Vagina (tissue), 2 donors: ENCODE measurements around the gene SRF.

Source experiments
- CTCF ChIP-seq, 3 experiments: fragments of 450-650 bp in 2 of 3; fragments of 200-600 bp in 1 of 3; sonication (generic) in 1 of 3; IDR thresholded peaks; one replicate each; pipeline ENCODE4 v1.5.1; 2017 to 2019; ENCODE audit warnings: antibody characterized with exemption in 3 of 3, mild to moderate bottlenecking in 2 of 3, moderate library complexity in 2 of 3
- POLR2A ChIP-seq, 2 donors: fragments of 450-650 bp; IDR thresholded peaks; one replicate each; pipeline ENCODE4 v1.6.1; 2017; ENCODE audit warnings: antibody characterized with exemption in 2 of 2, mild to moderate bottlenecking in 2 of 2, moderate library complexity in 2 of 2

GRCh38 chr6:43193929-43194328 is 22.9 kb downstream of the SRF start:
- TF ChIP-seq POLR2A (IDR thresholded peaks at IDR 0.05) (no peak), CTCF (IDR thresholded peaks at IDR 0.05) (no peak)
